OCI-LY7 (cell line): ENCODE data around the gene C1orf116.

Experiments
- CTCF ChIP-seq: fragments of 200-600 bp; sonication (generic); conservative IDR thresholded peaks from 2 replicates; pipeline ENCODE4 v1.5.1; 2014; ENCODE audit warnings: mild to moderate bottlenecking, antibody characterized with exemption, low read length, moderate library complexity, mixed read lengths
- EZH2phosphoT487 ChIP-seq: fragments of 200-600 bp; sonication (generic); IDR thresholded peaks from 2 replicates; pipeline ENCODE4 v1.6.1; 2018; ENCODE audit warnings: low read depth, borderline replicate concordance, mild to moderate bottlenecking, mixed run types, antibody characterized with exemption, low read length, moderate library complexity, mixed read lengths

GRCh38 chr1:207027206-207027777 lies 5.3 kb downstream of the C1orf116 start:
- TF ChIP-seq CTCF (no peak), EZH2phosphoT487 (no peak)
